GM12878 (cell line): ENCODE data around the gene ESRRG. TPM values are rescaled to one million over a fixed set of nuclear protein-coding genes. Genes with fewer than 3 reads are reported as not detected.

Experiments
- REST ChIP-seq: IDR thresholded peaks from 2 replicates; pipeline ENCODE4 v1.6.1; 2012; ENCODE audit warnings: mild to moderate bottlenecking, low read depth, low read length
- SMAD1 ChIP-seq: fragments of 450-650 bp; IDR thresholded peaks from 2 replicates; pipeline ENCODE4 v1.6.1; 2018; ENCODE audit warnings: mild to moderate bottlenecking, low read depth; ENCODE audit not compliant: partially characterized antibody
- polyA plus RNA-seq, 11 experiments: library from polyadenylated mRNA; depleted of rRNA in 4 of 11; unstranded in 6 of 11; stranded (reverse) in 5 of 11; fragments of >200 nt; fragmentation: Nextera tagmentation in 4 of 11; fragmentation: Illumina TruSeq in 1 of 11; extraction: Ambion mirVana in 4 of 11; extraction: Trizol in 1 of 11; gene quantifications; 1 replicate in 1 of 11; 2 replicates in 10 of 11; pipeline versions ENCODE4 v1.2.1 to v1.2.3, GENCODE V29; 2011 to 2016; ENCODE audit warnings: inconsistent platforms in 2 of 11, missing spikeins in 2 of 11, low read depth in 1 of 11
- total RNA-seq, 4 experiments: library from RNA; depleted of rRNA in 3 of 4; stranded (reverse); fragments of >200 nt in 3 of 4; fragmentation: Illumina TruSeq in 1 of 4; extraction: Trizol in 1 of 4; gene quantifications; 2 replicates each; pipeline versions ENCODE4 v1.2.1 to v1.2.3, GENCODE V29; 2013 to 2021
- TF ChIP-seq, protein P1 (sequence below): IDR thresholded peaks from 2 replicates; pipeline ENCODE4 v1.6.1; 2011; ENCODE audit warnings: low read depth, mild to moderate bottlenecking, low read length, moderate library complexity, borderline replicate concordance; ENCODE audit errors: extremely low read depth
- TF ChIP-seq, protein P2 (sequence below): IDR thresholded peaks from 2 replicates; pipeline ENCODE4 v1.6.1; 2011; ENCODE audit warnings: mild to moderate bottlenecking, low read depth, low read length, moderate library complexity; ENCODE audit not compliant: insufficient replicate concordance
- TF ChIP-seq, protein P3 (sequence below): fragments of 450-650 bp; IDR thresholded peaks from 2 replicates; pipeline ENCODE4 v1.6.1; 2016; ENCODE audit warnings: mild to moderate bottlenecking, moderate library complexity, borderline replicate concordance

Gene ESRRG
- total and polyA plus RNA-seq, 10 of the 15 experiments (the other 5 are each of a cell fraction or from before 2014, with no cell fraction given), result 0.03 TPM; not detected in 9

GRCh38 chr1:216533776-216534175 is 189.5 kb downstream of the ESRRG start (continued):
- TF ChIP-seq REST, result no peak
- TF ChIP-seq, protein P1, sequence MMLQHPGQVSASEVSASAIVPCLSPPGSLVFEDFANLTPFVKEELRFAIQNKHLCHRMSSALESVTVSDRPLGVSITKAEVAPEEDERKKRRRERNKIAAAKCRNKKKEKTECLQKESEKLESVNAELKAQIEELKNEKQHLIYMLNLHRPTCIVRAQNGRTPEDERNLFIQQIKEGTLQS, result no peak
- no peak for TF ChIP-seq SMAD1
- TF ChIP-seq, protein P2, sequence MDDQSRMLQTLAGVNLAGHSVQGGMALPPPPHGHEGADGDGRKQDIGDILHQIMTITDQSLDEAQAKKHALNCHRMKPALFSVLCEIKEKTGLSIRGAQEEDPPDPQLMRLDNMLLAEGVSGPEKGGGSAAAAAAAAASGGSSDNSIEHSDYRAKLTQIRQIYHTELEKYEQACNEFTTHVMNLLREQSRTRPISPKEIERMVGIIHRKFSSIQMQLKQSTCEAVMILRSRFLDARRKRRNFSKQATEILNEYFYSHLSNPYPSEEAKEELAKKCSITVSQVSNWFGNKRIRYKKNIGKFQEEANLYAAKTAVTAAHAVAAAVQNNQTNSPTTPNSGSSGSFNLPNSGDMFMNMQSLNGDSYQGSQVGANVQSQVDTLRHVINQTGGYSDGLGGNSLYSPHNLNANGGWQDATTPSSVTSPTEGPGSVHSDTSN, result no peak
- TF ChIP-seq, protein P3, sequence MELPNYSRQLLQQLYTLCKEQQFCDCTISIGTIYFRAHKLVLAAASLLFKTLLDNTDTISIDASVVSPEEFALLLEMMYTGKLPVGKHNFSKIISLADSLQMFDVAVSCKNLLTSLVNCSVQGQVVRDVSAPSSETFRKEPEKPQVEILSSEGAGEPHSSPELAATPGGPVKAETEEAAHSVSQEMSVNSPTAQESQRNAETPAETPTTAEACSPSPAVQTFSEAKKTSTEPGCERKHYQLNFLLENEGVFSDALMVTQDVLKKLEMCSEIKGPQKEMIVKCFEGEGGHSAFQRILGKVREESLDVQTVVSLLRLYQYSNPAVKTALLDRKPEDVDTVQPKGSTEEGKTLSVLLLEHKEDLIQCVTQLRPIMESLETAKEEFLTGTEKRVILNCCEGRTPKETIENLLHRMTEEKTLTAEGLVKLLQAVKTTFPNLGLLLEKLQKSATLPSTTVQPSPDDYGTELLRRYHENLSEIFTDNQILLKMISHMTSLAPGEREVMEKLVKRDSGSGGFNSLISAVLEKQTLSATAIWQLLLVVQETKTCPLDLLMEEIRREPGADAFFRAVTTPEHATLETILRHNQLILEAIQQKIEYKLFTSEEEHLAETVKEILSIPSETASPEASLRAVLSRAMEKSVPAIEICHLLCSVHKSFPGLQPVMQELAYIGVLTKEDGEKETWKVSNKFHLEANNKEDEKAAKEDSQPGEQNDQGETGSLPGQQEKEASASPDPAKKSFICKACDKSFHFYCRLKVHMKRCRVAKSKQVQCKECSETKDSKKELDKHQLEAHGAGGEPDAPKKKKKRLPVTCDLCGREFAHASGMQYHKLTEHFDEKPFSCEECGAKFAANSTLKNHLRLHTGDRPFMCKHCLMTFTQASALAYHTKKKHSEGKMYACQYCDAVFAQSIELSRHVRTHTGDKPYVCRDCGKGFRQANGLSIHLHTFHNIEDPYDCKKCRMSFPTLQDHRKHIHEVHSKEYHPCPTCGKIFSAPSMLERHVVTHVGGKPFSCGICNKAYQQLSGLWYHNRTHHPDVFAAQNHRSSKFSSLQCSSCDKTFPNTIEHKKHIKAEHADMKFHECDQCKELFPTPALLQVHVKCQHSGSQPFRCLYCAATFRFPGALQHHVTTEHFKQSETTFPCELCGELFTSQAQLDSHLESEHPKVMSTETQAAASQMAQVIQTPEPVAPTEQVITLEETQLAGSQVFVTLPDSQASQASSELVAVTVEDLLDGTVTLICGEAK, result no peak
